ENCODE results near the gene PSPN. TPM values are rescaled to one million over a fixed set of nuclear protein-coding genes. Genes with fewer than 3 reads are reported as not detected.

The PSPN gene
- total and polyA plus RNA-seq, 2 of the 13 experiments (the other 11 are each of a cell fraction or from before 2014, with no cell fraction given), result 0.69 to 1.1 TPM

GRCh38 chr19:6412061-6412446 is 36.3 kb upstream of the PSPN start (continued):
- TF ChIP-seq, protein P1, sequence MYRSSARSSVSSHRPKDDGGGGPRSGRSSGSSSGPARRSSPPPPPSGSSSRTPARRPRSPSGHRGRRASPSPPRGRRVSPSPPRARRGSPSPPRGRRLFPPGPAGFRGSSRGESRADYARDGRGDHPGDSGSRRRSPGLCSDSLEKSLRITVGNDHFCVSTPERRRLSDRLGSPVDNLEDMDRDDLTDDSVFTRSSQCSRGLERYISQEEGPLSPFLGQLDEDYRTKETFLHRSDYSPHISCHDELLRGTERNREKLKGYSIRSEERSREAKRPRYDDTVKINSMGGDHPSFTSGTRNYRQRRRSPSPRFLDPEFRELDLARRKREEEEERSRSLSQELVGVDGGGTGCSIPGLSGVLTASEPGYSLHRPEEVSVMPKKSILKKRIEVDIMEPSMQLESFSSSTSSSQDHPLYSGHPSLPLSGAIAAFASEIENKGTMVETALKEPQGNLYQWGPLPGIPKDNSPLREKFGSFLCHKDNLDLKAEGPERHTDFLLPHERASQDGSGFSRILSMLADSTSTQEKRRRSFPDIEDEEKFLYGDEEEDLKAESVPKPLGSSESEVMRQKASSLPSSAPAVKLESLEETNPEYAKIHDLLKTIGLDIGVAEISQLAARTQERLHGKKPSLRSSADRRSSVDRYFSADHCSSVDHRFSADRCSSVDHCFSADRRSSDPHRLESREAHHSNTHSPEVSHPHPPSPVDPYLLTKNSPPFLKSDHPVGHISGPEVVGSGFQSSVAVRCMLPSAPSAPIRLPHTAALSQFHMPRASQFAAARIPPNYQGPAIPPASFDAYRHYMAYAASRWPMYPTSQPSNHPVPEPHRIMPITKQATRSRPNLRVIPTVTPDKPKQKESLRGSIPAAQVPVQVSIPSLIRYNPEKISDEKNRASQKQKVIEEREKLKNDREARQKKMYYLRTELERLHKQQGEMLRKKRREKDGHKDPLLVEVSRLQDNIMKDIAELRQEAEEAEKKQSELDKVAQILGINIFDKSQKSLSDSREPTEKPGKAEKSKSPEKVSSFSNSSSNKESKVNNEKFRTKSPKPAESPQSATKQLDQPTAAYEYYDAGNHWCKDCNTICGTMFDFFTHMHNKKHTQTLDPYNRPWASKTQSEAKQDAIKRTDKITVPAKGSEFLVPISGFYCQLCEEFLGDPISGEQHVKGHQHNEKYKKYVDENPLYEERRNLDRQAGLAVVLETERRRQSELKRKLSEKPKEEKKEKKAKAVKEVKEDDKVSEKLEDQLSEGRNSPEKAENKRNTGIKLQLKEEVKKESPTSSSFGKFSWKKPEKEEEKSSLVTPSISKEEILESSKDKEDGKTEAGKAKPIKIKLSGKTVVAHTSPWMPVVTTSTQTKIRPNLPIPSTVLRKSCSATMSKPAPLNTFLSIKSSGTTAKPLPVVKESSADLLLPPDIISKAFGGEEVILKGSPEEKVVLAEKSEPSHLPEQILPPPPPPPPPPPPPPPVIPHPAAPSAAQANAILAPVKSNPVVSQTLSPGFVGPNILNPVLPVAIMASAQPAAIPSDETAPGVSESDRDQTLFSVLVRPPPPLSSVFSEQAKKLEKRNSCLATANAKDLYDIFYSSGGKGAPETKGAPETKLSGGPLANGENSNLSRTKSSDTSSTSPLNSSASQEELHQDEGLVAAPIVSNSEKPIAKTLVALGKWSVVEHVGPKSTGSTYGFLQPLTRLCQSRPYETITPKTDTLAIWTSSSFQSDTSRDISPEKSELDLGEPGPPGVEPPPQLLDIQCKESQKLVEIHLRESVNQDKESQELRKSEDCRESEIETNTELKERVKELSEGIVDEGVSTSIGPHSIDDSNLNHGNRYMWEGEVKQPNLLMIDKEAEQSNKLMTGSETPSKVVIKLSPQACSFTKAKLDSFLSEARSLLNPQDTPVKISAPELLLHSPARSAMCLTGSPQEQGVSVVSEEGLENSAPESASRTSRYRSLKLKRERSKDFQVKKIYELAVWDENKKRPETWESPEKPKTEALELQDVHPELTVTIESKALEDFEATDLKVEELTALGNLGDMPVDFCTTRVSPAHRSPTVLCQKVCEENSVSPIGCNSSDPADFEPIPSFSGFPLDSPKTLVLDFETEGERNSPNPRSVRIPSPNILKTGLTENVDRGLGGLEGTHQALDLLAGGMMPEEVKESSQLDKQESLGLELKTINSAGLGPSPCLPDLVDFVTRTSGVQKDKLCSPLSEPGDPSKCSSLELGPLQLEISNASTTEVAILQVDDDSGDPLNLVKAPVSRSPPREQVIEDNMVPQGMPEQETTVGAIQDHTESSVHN (CRISPR knock-in tag; IDR thresholded peaks at IDR 0.05), result no peak
- TF ChIP-seq, protein P2, sequence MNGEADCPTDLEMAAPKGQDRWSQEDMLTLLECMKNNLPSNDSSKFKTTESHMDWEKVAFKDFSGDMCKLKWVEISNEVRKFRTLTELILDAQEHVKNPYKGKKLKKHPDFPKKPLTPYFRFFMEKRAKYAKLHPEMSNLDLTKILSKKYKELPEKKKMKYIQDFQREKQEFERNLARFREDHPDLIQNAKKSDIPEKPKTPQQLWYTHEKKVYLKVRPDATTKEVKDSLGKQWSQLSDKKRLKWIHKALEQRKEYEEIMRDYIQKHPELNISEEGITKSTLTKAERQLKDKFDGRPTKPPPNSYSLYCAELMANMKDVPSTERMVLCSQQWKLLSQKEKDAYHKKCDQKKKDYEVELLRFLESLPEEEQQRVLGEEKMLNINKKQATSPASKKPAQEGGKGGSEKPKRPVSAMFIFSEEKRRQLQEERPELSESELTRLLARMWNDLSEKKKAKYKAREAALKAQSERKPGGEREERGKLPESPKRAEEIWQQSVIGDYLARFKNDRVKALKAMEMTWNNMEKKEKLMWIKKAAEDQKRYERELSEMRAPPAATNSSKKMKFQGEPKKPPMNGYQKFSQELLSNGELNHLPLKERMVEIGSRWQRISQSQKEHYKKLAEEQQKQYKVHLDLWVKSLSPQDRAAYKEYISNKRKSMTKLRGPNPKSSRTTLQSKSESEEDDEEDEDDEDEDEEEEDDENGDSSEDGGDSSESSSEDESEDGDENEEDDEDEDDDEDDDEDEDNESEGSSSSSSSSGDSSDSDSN (CRISPR knock-in tag; IDR thresholded peaks at IDR 0.05), result 0 out of 2 replicates have a peak, but pooled peaks have one; percentile 15
- TF ChIP-seq HNRNPUL1 (IDR thresholded peaks at IDR 0.05; ENCODE audit: low read depth, low read length) (no peak), SMAD1 (CRISPR knock-in tag; IDR thresholded peaks at IDR 0.05; ENCODE audit: borderline replicate concordance, low read depth) (peak; percentile 49; the same call in 1 of the 2 replicates), AKAP8 (CRISPR knock-in tag; IDR thresholded peaks at IDR 0.05) (peak; percentile 46), ZNF598 (CRISPR knock-in tag; IDR thresholded peaks at IDR 0.05; ENCODE audit: borderline replicate concordance) (no peak), U2AF1 (optimal IDR thresholded peaks at IDR 0.05; ENCODE audit: low read depth, low read length) (no peak), ZNF670 (CRISPR knock-in tag; IDR thresholded peaks at IDR 0.05; ENCODE audit: borderline replicate concordance) (0 out of 2 replicates have a peak, but pooled peaks have one; percentile 29), NR2C2 (CRISPR knock-in tag; IDR thresholded peaks at IDR 0.05; ENCODE audit: borderline replicate concordance) (no peak)

Data from HepG2 (cell line).